Cerebellar cortex (tissue), 1 donor: ENCODE results near the gene ASCL2.
"Not testable (repeated sequence)": the region's sequence is repeated elsewhere in the genome, so short reads cannot be mapped to it uniquely, and the experiment has no call there.

ENCODE experiments used
- DNase-seq: peaks from one replicate; pipeline ENCODE4 v3.0.0-alpha.2; 2015; ENCODE audit warnings: low spot score

The ASCL2 gene

DNA sequence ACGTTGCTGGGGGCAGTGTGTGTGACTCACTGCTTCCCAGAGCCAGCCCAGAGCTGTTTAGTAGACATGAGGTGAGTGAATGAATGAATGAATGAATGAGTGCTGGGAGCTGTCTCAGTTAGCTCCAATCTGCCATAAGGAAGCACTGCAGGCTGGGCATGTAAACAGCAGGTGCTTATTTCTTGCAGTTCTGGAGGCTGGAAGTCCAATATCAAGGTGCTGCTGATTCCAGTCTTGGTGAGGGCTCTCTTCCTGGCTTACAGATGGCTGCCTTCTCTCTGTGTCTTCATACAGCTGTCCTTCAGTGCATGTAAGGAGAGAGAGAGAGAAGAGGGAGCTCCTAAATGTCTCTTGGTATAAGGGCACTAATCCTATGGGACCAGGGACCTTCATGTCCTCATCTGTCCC lies 27.2 kb upstream of the ASCL2 start:
- no peak for DNase-seq

DNA sequence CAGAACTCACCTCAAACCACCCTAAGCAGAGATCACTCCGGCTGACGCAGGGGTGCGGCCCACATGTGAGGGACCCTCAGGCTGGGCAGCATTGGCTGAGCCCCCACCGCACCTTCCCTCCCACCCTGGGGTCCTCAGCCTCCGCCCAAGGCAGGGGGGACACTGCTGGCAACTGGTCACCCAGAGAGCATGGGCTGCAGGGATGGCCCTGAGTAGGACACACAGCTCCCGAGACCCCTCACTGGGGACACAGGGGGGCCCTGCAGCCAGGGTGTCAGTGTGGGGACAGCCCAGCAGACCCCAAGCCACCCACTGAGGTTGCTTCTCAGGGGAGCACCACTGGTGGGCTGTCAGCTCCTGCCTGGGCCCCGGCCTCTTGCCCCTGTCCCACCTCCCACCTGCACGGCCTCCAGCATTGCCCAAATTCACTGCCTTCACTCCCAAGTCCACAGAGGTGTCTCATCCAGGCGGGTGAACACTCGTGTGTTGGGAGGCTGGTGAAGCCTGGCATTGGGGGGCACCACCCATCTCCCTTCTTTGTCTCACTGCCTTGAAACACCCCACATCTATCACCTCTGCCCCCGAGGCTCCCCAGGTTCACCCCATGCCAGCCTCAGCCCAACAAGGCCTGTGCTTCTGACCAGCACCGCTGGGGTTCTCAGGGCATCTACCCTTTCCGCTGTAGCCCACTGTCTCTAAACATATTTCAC lies 26.7 kb upstream of the ASCL2 start:
- DNase-seq: no peak

DNA sequence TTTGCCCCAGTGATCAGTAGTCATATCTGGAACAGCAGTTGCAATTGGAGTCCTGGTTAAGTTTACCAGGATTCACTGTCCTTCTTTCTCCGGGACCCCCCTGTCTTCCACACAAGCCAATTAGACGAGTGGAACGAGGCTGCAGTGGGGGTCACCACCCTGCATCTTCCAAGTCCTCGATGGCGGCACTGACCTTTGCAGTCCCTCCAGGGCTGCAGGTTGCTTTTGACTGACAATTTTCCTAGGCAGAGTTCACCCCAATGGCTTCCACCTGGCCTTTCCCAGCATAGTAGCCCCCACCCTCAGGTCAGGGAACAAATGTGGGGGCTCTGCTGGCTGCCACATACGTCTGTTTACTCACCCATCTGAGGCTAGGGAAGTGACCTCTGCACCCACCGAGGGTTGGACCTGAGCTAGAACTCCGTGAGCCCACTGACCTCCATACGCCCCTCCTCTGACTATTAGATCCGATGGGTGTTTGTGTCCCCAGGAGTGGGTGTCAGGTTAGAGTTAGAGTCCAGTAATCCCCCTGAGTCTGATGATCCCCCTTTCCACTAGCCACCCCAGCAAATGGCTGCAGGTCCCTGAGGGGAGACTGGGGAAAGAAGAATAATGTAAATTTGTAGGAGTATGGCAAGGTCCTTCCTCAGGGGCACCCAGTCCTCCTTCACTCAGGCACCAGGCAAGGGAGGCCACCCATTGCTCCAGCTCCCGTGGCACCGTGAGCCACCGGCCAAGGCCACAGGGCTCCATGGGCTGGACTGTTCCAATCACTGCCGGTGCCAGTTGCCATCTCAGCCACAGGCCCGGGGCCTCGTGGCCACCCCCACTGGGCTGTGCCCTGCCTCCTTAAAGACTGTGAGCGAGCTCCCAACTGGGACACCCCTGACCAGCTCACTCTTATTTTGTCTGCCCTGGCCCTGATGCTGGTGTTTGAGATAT lies 25.9 kb upstream of the ASCL2 start:
- no peak for DNase-seq

DNA sequence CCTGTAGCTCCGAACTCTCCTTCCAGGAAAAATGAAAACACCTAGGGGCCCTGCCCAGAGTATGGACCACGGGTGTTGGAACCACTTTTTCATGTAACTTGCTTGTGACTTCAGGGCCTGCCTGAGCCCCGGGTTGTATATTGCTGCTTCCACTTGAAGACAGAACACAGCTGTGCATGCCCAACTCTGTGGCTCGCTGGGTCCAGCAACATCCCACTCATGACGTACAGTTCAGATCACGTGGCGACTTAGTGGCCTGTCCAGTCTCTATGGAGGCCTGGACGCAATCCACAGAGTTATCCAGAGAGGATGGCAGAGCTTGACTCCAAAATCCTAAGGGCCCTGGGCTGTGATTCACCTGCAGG lies 24.5 kb upstream of the ASCL2 start:
- DNase-seq: no peak

DNA sequence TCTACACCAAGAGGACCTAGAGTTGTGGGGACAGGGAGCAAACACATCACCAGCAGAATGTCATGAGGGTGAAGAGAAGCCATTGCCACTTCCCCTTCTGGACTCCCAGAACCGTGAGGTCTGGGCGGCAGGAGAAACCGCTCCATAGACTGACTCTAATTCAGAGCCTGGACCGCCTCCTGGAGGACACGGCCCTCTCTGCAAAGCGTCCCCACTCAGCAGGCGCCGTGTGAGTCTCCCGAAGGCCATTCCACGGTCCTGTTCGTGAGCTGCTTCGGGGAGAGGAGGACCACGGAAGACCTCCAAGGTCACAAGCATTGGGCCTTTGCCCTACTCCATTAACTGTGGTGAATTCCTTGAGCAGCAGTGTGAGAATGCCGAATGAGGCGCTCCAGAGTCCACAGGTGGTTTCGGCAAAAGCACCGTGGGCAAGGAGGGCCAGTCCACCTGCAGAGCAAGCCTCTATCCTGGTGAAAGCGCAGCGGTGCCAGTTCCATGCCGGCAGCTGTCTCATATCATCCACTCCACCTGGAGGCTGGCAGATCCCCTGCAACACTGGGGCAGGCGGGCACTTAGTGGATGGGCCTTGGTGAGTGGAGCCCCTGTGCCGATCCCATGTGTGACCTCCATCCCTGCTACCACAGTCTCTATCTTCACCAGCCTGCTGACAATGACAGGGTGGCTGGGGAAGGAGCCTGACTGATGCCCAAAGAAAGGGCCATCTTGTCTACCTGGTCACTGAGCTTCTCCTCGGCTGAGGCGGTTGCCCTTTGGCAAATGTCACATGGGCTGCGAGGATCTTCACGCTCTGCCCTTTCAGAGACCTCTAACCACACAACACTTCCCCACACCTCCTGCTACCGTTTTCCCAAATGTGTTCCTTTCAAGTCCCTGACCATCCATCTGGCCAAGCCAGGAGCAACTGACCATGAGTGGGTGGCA lies 23.9 kb upstream of the ASCL2 start:
- no peak for DNase-seq

DNA sequence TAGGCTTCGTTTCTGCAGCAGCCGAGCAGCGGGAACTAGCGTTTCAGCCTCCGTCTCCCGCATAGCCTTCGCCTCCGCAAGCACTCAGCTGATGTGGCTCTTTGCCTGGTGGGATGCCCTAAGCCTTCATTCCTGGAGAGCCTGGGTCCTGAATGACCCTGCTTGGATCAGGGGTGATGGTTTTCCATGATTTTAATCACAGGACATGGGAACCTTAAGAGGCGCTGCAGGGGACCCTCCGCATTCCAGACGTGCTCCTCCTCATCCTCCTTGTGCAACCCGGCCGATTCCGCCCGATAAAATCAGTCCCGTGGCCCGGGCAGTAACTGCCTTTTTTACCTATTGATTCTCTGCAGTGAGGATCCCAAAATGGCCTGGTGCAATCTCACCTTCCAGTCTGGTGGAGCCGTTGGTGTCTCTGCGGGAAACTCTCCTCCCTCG lies 23.2 kb upstream of the ASCL2 start:
- no peak for DNase-seq

DNA sequence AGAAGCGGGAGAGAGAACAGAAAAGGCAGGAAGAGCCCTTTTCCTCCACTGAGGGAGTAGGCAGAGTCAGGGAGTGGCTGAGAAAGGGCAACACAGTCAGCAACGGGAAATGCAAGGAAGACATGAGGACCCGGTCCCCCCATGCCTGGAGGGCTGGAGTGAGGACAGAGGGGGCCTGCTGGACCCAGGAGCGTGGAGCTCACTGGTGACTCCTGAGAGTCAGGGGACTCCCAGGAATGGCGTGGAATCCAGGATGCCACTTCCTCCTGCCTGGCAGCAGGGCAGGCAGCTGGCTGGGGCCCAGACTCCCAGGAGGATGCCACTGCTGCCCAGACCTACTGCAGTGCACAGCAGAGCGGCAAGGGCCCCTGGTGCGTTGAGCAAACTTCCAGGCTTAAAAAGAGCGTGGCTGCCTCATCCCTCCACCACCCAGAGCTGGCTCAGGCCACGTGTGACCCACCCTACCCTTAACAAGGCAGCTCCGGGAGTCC lies 20.0 kb upstream of the ASCL2 start:
- no peak for DNase-seq

DNA sequence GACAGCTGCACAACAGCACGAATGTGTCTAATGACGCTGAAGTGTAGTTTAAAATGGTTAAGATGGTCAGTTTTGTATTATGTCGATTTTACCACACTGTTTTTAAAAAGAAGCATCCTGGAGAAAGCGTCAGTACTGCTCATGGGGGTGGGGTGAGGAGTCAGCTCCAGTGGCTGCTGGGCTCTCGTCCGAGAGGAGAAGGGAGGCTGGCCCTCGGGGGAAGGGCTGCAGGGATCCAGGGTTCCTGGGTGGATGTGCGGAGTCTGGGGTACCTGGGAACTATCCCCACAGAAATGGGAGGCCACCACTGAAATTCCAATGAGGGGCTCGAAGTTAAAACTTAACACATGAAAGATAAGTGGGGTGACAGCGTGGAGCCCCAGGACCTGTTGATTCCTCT lies 19.5 kb upstream of the ASCL2 start:
- no peak for DNase-seq

DNA sequence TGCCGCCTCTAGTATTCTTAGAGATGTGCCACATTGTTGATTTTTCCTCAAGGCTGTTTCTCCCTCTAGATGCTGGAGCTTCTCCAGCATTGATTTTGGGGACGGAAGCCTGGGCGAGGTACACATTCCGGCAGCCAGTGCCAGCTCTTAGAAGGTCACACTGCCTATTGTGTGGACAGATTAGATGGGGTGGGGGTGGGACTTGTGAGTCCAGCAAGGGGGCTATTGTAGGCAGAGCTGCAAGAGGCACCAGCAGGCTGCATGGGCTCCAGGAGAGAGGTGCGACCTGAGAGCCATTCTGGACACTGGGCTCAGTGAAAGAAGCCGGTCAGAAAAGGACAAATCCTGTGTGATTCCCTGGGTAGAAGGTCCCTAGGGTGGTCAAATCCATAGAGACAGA lies 19.0 kb upstream of the ASCL2 start:
- no peak for DNase-seq

DNA sequence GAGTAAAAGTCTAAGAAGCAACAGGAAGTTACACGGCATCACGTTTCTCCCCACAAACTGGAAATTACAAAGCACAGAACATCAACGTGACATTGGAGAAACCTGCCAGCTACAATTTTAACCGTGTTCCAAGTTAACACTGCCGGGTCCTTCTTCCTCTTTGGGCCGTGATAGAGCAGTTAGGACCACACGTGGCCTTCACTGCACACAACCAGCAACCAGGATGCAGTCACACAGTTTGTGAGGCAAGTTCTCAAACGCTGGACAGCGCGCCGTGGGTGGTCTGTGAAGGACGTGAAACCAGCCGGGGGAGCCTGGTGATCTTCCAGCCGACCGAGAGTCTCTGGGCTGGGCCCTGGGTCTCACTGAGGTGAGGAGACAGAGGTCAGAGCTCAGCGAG lies 16.7 kb upstream of the ASCL2 start:
- no peak for DNase-seq

DNA sequence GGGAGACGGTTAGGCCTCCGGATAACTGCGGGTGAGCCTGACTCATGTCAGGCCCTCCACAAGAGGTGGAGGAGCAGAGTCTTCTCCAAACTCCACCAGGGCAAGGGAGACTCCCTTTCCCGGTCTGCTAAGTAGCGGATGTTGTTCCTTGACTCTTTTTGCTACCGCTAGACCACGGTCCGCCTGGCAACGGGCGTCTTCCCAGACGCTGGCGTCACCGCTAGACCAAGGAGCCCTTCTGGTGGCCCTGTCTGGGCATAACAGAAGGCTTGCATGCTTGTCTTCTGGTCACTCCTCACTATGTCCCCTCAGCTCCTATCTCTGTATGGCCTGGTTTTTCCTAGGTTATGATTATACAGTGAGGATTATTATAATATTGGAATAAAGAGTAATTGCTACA lies 16.0 kb upstream of the ASCL2 start:
- not testable (repeated sequence) for DNase-seq

DNA sequence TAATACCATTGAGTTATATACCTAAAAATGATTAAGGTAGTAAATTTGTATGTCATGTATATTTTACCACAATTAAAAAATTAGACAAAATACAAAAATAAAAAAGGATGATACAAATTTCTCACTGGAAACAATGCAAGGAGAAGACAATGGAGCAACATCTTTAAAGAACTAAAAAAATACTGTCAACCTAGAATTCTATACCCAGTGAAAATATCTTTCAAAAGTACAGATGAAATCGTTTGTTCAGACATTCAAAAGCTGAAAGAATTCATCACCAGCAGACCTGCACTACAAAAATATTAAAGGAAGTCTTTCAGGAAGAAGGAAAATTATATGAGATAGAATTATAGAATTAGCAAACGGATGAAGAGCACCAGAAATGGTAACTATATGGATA lies 9.8 kb upstream of the ASCL2 start:
- DNase-seq: no peak

DNA sequence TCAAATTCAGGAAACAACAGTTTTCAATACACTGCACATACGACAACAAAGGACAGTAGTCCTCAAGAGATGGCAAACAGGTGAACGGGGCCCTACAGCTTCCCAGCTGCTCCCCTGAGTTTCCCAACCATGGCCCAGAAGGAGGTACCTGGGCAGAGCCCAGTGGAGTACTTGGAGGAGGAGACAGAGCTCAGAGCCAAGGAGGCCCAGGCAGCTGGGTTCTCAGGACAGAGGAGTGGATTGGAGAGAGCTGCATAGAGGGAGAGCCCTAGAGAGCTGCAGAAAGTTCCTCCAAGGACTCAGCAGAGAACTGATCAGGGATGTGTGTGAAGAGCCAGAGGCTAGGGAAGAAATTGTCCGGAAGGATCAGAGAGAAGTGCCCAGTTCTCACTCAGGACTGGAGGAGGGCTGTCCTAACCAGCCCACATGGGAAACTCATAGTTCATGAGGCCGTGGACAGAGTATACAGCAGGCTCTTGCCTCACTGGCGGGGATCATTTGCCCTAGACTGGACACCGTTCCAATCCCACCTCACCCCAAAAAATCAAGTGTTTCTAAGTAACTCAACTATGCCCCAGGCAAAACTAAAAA lies 7.6 kb upstream of the ASCL2 start:
- DNase-seq: no peak

DNA sequence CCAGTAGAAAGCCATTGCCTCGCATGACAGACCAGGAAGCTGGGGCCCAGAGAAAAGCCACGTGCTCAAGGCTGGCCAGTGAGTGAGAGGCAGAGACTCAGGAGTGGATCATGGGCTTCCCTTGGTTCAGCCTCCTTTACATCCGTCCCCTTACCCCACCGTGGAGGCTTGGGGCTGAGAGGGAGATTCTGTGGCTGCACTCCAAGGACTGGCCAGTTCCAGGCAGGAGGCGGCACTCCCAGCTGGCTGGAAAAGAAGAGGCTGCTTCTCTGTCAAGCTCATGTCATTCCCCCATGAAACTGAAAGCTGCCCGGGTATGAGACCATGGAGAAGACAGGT lies 6.6 kb upstream of the ASCL2 start:
- no peak for DNase-seq

DNA sequence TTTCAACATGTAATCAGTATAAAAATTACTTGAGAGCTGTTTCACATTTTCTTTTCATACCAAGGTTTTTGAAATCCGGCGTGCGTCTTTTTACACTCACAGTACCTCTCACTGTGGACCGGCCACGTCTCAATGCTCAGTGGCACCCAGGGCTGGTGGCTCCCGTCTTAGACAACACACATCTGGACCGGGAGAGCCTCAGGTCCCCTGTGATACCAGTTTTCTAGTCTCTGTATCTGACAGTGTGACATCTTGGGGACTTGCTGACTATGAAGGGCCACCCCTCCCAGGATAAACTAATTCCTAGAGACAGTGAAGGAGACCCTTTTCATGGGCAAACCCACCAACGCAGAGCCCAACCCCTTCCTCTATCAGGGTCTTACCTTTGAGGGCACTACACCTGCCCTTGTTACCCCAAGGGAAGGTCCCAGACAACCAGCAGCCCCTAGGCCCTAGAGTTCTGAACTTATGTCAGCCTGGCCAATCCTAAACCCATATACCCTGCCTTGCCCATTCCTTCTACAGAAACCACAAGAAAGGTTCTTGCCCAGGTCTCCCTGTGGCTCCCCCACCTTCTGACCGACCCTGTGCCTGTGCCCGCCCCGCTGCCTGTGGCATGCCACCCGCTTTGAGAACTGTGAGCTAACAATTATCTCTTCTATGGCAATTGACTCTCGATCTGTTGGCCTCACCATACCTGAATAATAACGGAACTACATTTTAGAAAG lies 6.1 kb upstream of the ASCL2 start:
- DNase-seq: no peak

DNA sequence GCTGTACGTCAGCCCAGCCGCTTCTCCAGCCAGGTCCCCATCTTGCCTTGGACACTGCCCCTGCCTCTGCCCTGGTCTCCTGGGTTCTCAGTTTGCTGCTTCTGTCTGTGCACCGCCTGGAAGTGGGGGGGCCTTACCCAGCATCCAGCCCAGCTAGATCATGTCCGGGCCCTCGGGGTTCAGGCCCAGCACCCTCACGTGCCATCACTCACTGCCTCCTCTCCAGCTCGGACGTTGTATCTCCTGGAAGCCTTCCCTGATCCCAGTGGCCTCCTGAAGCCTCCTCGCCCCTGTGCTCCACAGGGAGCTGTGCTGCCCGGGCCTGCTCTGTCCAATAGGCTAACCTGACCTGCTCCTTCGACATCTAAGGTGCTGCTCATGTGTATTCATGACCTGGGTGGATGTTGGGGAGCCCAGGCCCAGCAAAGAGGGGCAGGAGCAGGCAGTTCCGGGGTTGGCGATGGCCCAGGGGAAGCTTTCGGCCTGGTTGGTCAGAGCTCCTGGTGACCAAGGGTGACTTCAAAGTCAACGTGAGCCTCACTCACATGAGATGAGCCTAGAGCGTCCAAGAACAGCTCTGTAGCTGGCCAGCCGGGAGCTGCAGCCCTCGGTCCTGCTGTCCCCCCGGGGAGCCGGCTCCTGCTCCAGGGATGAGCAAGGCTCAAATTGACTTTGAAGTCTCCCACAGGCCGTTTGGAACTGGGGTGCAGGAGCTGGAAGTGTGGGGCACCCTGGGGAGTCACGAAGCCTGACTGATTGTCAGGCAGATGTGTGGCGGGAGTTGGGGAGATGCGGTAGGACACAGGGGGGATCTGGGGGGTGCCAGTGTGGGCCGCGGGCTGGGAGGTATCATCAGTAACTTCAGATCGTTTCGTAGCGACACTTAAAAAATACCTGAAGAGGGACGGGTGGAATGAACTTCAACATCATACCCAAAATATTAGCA lies 5.2 kb upstream of the ASCL2 start:
- DNase-seq: no peak

DNA sequence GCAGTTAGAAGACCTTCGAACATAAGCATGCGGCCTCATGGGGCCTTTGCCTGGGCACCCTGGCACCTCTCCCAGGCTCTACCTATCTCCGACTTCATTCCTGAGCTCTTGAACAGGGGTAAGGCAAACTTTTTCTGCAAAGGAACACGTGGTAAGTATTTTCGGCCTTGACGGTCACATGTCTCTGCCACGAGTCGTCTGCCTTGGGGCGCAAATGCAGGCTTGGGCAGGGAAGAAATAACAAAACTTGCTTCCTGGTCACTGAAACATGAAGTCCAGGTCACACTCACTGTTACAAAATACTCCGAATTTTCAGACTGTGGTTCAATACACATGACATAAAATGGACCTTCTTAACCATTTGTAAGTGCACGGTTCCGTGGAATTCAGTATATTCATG lies 3.4 kb upstream of the ASCL2 start:
- DNase-seq: no peak

DNA sequence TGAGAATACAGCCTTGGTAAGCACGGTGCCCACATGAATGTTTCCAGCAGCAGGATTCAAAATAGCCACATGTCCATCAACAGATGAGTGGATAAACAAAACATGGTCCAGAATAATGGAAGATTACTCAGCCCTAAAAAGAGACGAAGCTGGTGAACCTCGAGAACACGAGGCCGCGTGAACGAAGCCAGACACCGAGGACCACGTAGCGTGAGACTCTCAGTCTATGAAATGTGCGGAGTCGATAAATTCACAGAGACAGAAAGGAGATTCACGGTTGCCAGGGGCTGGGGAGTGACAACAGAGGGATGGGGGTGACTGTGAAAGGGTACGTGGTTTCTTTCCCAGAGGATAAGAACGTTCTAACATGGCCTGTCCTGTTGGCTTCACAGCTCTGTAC lies 2.9 kb upstream of the ASCL2 start:
- no peak for DNase-seq

DNA sequence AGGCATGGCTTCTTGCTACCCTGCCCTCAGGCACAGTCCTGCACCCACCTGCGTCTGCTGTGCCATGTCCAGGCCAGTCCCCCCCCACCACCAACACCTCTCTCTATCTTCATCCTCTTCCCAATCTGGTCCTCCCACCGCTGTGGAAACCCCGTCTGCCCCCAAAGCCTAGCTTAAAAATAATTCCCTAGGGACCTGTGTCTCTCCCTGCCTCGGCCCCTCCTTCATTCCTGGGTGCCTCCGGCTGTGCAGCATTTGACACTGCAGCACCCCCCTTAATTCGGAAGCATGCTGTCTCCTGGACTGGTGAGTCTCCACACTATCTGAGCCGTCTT lies 2.5 kb upstream of the ASCL2 start:
- DNase-seq: no peak
